OCI-LY3 (cell line): ENCODE data around the gene PCDHGC5.

Experiments
- CTCF ChIP-seq: fragments of 200-600, 300-600 bp; sonication (generic); IDR thresholded peaks from 2 replicates; pipeline ENCODE4 v1.5.1; 2014; ENCODE audit warnings: antibody characterized with exemption, low read length, low read depth
- EZH2phosphoT487 ChIP-seq: fragments of 200-600 bp; shearing (Covaris generic); IDR thresholded peaks from 2 replicates; pipeline ENCODE4 v1.6.1; 2018; ENCODE audit warnings: antibody characterized with exemption, mixed run types, low read depth

GRCh38 chr5:141511771-141512325 is 23.0 kb downstream of the PCDHGC5 start:
- TF ChIP-seq CTCF (no peak), EZH2phosphoT487 (no peak)
